Astrocyte (in vitro differentiated cells and primary cell): ENCODE results near the gene HERPUD1.
"Not testable (repeated sequence)": the region's sequence is repeated elsewhere in the genome, so short reads cannot be mapped to it uniquely, and the experiment has no call there.

Experiments used
- CTCF ChIP-seq: IDR thresholded peaks from 2 replicates; pipeline ENCODE4 v1.5.1; 2011; ENCODE audit warnings: low read depth, mild to moderate bottlenecking, inconsistent platforms, low read length, moderate library complexity; ENCODE audit not compliant: insufficient read depth
- EZH2 ChIP-seq: IDR thresholded peaks from 2 replicates; pipeline ENCODE4 v1.6.1; 2012; ENCODE audit warnings: mild to moderate bottlenecking, low read length, inconsistent platforms; ENCODE audit not compliant: insufficient read depth

DNA sequence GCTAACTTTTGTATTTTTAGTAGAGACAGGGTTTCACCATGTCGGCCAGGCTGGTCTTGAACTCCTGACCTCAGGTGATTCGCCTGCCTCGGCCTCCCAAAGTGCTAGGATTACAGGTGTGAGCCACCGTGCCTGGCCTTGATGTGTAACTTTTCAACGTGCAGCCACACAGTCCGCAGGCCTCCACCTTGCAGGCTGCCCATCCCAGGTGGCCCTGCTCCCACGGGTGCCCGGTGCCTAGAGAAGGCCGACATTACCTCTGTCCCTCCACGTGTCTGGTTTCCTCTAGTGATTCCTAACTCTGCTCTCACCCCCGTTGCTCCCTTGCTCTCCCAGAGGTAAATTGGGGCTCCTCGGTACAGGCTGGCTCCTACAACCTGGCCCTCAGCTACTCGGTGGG is 47.0 kb upstream of the HERPUD1 start:
- not testable (repeated sequence) for TF ChIP-seq CTCF, EZH2
